HEK293T (cell line): ENCODE measurements around the gene CDC34.

Experiments used
- CTCF ChIA-PET: fragments of 350-600 bp; formaldehyde crosslinking; extraction: SDS; loops from one replicate; lab custom pipeline; 2021; ENCODE audit warnings: antibody characterized with exemption, inconsistent platforms; lab: Yijun Ruan, JAX
- POLR2A ChIA-PET: fragments of 350-600 bp; formaldehyde crosslinking; extraction: SDS; loops from one replicate; lab custom pipeline; 2020; ENCODE audit warnings: antibody characterized with exemption, inconsistent platforms; lab: Yijun Ruan, JAX
- DNase-seq: peaks from one replicate; pipeline ENCODE4 v3.0.0; 2012; ENCODE audit warnings: mixed read lengths; ENCODE audit errors: extremely low spot score
- ARNT ChIP-seq: fragments of 450-650 bp; IDR thresholded peaks from 2 replicates; pipeline ENCODE4 v1.6.1; 2017; ENCODE audit warnings: mild to moderate bottlenecking
- BHLHE40 ChIP-seq: fragments of 450-650 bp; IDR thresholded peaks from 2 replicates; pipeline ENCODE4 v1.6.1; 2016; ENCODE audit warnings: mild to moderate bottlenecking, moderate library complexity, borderline replicate concordance
- CTBP1 ChIP-seq: fragments of 450-650 bp; IDR thresholded peaks from 2 replicates; pipeline ENCODE4 v1.6.1; 2016; ENCODE audit warnings: borderline replicate concordance
- ELF4 ChIP-seq: fragments of 450-650 bp; IDR thresholded peaks from 2 replicates; pipeline ENCODE4 v1.6.1; 2017; ENCODE audit warnings: antibody characterized with exemption
- FOXA1 ChIP-seq: fragments of 450-650 bp; IDR thresholded peaks from 2 replicates; pipeline ENCODE4 v1.6.1; 2016; ENCODE audit warnings: mild to moderate bottlenecking
- FOXK2 ChIP-seq: fragments of 450-650 bp; IDR thresholded peaks from 2 replicates; pipeline ENCODE4 v1.6.1; 2016; ENCODE audit warnings: mild to moderate bottlenecking
- FOXM1 ChIP-seq: fragments of 450-650 bp; IDR thresholded peaks from 2 replicates; pipeline ENCODE4 v1.6.1; 2017; ENCODE audit warnings: mild to moderate bottlenecking, borderline replicate concordance
- HDGF ChIP-seq: fragments of 450-650 bp; IDR thresholded peaks from 2 replicates; pipeline ENCODE4 v1.6.1; 2017; ENCODE audit warnings: antibody characterized with exemption, borderline replicate concordance
- L3MBTL2 ChIP-seq: fragments of 450-650 bp; conservative IDR thresholded peaks from 2 replicates; pipeline ENCODE4 v1.6.1; 2016; ENCODE audit warnings: mild to moderate bottlenecking
- LEF1 ChIP-seq: fragments of 450-650 bp; IDR thresholded peaks from 2 replicates; pipeline ENCODE4 v1.6.1; 2017; ENCODE audit warnings: mild to moderate bottlenecking, borderline replicate concordance
- NFRKB ChIP-seq: fragments of 450-650 bp; IDR thresholded peaks from 2 replicates; pipeline ENCODE4 v1.6.1; 2016; ENCODE audit warnings: mild to moderate bottlenecking, moderate library complexity
- SP1 ChIP-seq: fragments of 450-650 bp; IDR thresholded peaks from 2 replicates; pipeline ENCODE4 v1.6.1; 2017
- SUZ12 ChIP-seq: fragments of 450-650 bp; IDR thresholded peaks from 2 replicates; pipeline ENCODE4 v1.6.1; 2016; ENCODE audit warnings: mild to moderate bottlenecking
- TARDBP ChIP-seq: fragments of 450-650 bp; IDR thresholded peaks from 2 replicates; pipeline ENCODE4 v1.6.1; 2016
- ZNF384 ChIP-seq: fragments of 450-650 bp; IDR thresholded peaks from 2 replicates; pipeline ENCODE4 v1.6.1; 2016
- TF ChIP-seq, protein P1 (sequence below): fragments of 450-650 bp; IDR thresholded peaks from 2 replicates; pipeline ENCODE4 v1.6.1; 2016

Gene CDC34

DNA sequence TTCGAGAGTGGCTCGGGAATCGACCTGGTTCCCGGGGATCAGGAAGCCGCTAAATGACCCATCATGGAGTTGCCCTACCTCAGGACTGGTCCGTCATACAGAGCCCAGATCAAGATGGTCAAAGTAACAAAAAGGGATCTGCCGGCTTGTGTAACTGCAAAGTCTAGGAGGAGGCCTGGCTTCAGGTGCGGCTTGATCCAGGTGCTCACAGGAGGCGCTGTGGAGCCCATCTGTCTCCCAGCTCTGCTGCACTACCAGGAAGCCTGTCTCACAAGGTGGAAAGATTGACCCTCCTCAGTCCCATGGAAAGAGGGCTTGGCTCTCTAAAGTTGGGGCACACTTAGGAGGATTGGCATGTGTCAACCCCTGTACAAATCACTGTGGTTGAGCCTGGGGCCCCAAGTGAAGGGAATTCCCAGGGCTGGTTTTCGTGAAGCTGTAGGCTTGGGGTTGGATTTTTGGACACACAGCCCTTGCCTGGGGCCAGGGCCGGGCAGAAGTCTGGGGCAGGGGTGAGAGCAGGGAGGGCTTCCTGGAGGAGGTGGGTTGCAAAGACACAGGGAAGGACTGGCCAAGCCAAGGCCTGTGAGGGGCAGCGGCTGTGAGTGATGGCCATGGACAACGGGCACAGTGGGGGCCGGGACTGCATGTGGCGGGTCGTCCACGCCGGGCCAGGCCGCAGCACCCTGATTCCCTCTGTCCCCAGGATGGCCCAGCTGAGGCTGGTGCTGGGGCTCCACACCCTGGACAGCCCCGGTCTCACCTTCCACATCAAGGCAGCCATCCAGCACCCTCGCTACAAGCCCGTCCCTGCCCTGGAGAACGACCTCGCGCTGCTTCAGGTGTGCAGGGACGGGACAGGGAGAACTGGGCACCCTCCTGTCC, 16.5 kb downstream of the CDC34 start:
- TF ChIP-seq, protein P1, sequence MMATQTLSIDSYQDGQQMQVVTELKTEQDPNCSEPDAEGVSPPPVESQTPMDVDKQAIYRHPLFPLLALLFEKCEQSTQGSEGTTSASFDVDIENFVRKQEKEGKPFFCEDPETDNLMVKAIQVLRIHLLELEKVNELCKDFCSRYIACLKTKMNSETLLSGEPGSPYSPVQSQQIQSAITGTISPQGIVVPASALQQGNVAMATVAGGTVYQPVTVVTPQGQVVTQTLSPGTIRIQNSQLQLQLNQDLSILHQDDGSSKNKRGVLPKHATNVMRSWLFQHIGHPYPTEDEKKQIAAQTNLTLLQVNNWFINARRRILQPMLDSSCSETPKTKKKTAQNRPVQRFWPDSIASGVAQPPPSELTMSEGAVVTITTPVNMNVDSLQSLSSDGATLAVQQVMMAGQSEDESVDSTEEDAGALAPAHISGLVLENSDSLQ = no peak
- TF ChIP-seq BHLHE40 (no peak), ARNT (no peak), CTBP1 (no peak)
- POLR2A ChIA-PET = no interaction called here
- CTCF ChIA-PET = no interaction called here
- DNase-seq = no peak

DNA sequence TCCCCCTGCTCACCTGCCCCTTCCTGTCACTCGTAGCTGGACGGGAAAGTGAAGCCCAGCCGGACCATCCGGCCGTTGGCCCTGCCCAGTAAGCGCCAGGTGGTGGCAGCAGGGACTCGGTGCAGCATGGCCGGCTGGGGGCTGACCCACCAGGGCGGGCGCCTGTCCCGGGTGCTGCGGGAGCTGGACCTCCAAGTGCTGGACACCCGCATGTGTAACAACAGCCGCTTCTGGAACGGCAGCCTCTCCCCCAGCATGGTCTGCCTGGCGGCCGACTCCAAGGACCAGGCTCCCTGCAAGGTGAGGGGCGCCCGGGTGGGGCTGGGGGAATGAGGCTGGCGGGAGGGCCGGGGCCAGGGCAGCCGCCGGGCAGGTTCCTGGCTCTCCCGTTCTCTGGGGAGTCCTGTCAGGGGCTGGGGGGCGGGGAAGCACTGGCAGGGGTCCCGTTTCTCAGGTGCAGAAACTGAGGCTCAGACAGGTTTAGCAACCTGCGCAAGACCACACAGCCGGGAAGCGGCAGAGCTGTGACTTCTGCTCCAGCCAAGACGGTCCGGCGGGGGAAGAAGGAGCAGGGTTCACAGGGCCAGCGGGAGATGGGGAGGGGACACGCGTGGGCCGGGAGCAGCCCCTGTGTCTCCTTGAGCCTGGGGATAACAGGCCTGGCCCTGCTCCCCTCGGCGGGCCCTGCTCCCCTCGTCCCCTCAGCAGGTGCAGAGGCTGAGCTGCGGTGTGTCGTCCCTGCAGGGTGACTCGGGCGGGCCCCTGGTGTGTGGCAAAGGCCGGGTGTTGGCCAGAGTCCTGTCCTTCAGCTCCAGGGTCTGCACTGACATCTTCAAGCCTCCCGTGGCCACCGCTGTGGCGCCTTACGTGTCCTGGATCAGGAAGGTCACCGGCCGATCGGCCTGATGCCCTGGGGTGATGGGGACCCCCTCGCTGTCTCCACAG, 17.6 kb downstream of the CDC34 start:
- TF ChIP-seq ZNF384 (no peak), SUZ12 (no peak), LEF1 (no peak), CTBP1 (no peak)
- TF ChIP-seq, protein P1 = no peak
- POLR2A ChIA-PET = interaction anchor here (1.5 kb wide), 1 partner anchor 17 kb away, joined by 3 read pairs; the partner anchor contains the start of gene CDC34
- no peak for DNase-seq
- CTCF ChIA-PET = no interaction called here

DNA sequence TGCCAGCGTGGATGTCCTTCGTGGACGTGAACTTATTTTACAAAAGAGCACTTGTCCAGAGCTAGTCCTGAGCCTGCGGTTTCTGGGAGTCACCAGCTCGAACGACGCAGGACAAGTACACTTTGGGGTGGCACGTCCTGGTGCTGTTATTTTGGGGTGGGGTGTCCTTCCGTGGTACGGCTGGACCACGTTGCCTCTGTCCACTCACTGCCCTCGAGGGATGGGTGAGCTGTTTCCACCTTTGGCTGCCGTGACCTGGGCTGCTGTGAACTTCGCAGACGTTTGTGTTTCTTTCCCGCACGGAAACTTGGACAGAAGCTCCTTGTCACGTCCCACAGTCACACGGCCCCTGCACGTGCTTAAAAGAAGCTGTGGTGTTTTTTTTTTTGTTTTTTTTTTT, 23.3 kb downstream of the CDC34 start:
- TF ChIP-seq SUZ12 (no peak), ARNT (no peak), CTBP1 (no peak), NFRKB (no peak), LEF1 (no peak), SP1 (no peak), ZNF384 (no peak), FOXM1 (no peak), ELF4 (no peak), FOXK2 (no peak), TARDBP (no peak), HDGF (no peak), L3MBTL2 (no peak), FOXA1 (no peak), BHLHE40 (no peak)
- TF ChIP-seq, protein P1 = no peak
- CTCF ChIA-PET = no interaction called here
- POLR2A ChIA-PET = no interaction called here
- DNase-seq = no peak

DNA sequence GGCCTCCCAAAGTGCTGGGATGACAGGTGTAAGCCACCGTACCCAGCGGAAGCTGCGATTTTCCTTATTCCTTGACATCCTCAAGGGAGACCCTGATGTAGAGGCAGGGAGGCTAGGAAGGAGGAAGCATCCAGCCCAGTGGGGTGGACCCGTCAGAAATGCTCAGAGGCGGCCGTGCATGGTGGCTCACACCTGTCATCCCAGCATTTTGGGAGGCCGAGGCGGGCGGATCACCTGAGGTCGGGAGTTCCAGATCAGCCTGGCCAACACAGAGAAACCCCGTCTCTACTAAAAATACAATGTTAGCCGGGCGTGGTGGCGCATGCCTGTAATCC, 23.9 kb downstream of the CDC34 start:
- DNase-seq = no peak
- ChIA-PET POLR2A (interaction anchor here (0.8 to 1.8 kb wide), 2 partner anchors 17 to 24 kb away, joined by 3 to 9 read pairs; partner anchors contain the start of genes BSG and CDC34), CTCF (no interaction called here)
- no peak for TF ChIP-seq TARDBP
- TF ChIP-seq FOXA1 = no peak
- TF ChIP-seq L3MBTL2 = no peak
- no peak for TF ChIP-seq SUZ12
- TF ChIP-seq BHLHE40 = no peak

DNA sequence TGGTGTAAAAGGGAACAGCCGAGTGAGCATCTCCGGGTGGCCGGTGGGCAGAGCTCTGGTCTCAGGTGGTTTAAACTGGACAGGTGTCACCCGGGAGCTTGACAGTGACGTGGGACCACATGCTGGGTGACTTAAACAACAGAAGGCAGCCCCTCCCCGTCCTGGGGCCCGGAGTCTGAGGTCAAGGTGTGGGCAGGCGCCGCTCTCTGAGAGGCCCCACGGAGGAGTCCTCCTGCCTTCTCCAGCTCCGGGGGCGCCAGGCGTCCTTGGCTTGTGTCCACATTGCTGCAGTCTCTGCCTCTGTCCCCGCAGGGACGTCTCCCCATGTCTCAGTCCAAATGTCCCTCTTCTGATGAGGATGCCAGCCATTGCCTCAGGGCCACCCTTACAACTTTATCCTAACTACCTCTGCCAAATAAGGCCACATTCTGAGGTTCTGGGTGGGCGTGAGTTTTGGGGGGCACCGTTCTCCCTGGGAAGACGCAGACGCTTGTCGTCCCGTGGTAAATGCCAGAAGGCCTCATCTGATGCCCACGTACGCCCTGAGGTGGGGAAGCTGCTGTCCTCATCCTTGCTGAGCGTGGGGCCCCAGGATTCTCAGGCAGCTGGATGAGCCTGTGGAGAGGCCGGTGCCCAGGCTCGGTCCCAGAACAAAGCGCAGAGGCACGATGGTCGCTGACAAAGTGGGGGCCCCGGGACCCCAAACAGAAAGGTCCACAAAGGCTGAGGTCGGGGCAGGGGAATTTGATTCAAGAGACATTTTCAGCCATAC, 25.2 kb downstream of the CDC34 start:
- TF ChIP-seq TARDBP = no peak
- no peak for TF ChIP-seq FOXK2
- no peak for TF ChIP-seq BHLHE40
- no peak for TF ChIP-seq FOXM1
- TF ChIP-seq LEF1 = no peak
- no peak for TF ChIP-seq FOXA1
- TF ChIP-seq SUZ12 = no peak
- no peak for TF ChIP-seq CTBP1
- TF ChIP-seq L3MBTL2 = no peak
- no peak for TF ChIP-seq ARNT
- no peak for TF ChIP-seq SP1
- no peak for TF ChIP-seq ZNF384
- no peak for TF ChIP-seq HDGF
- TF ChIP-seq ELF4 = no peak
- ChIA-PET CTCF (no interaction called here), POLR2A (interaction anchor here (1.8 kb wide), 1 partner anchor 25 kb away, joined by 9 read pairs; the partner anchor contains the start of gene CDC34)
- no peak for DNase-seq
